Effector CD8-positive, alpha-beta T cell (primary cell): Measurements from ENCODE around the gene TRIM46.
"Not testable (repeated sequence)": the region's sequence is repeated elsewhere in the genome, so short reads cannot be mapped to it uniquely, and the experiment has no call there.

Source experiments
- DNase-seq: peaks from one replicate; lab custom pipeline; 2025; lab: John Stamatoyannopoulos, UW

Gene TRIM46

DNA sequence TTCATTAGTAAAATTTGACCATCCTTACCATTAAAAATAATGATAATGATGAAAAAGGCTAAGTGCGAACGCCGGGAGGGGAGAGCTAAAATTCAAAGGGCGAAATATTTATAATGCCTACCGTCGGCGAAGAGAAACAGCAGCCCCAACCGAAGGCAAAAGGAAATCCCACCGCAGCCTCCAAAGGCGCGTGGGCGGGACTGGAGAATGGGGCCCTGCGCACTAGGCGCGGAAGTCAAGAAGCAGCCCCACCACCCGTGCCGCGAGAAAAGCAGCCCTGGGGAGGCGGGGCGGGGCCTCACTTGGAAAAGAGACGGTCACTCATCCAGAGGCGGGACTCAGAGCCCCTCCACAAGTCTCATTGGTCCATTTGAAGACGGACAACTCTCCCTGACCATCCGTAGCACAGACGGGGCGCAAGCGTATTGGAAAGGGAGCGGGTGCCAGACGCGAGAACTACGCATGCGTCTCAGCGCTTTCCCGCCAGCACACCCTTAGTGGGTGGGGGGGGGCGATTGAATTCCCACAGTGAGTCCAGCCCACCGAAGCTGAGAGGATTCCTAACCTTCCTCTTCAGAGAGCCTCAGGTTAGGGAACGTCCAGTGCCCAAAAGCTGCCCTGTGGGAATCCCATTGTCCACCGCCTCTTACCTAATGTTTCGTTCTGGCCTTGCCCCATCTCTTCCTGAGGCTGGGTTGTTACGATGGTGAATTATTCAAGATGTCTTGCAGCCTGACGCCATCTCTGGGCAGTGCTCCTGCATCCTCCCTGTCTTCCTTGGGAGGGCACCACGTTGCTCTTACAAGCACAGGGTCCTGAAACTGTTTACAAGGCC lies 53.8 kb downstream of the TRIM46 start:
- DNase-seq, result peak; percentile 95

- no peak for DNase-seq
Measured at GRCh38 chr1:155228096-155228427, 54.4 kb downstream of the TRIM46 start.

DNA sequence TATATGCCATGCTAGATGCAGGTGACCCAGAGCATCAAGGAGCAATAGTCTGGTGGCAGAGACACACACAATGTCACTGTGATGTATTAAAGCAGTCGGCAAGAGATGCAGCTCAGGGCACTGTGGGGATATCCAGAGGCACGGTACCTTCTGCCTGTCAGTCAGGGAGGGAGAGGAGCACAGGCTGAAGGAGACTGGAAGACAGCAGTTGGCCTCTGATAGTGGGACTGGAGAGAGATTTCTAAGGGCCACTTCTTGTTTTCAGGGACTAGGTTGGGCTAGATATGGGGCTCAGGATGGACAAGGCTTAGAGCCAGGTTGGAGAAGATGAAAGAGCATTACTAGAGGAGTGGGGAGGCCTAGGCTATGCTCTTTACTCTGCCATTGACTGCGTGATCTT lies 57.7 kb downstream of the TRIM46 start:
- DNase-seq, result not testable (repeated sequence)

DNA sequence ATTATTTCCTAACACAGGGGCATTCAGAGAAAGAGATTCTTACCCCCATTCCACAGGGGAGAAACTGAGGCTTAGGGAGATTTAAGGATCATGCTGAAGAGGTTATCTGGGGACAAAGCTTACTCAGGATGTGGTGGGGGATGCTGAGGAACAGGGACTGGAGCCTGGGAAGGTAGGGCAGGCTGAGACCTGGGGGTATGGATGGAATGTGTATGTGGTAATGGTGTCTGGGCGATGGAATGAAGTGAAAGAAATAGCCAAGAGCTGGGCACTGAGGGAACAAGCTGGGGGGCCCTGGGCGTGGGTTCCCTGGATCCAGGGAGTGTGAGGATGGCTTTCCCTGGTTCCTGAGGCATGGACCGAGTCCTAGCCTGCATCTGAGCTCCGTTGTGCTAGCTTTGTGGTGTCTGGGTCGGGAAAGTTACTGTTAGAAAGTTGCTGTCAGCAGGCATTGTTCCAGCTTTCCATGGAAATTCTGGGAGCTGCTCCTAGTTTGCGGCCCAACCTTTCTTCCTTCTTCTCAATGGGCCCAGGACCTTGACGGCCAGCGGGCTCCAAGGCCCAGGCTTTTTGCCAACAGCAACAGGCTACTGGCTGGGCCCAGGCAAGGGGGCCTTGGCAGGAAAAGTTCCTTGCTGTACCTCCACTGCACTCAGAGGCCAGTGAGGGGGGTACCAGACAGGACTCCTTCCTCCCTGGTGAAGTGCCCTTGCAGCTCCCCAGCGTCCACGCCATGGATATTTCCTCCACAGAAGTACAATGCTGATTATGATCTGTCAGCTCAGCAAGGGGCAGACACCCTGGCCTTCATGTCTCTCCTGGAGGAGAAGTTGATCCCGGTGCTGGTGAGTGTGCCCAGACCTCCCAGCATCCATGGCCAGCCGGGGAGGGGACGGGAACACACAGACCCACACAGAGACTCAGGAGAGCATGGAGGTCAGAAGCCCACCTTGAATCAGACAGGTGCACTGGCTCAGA lies 58.6 kb downstream of the TRIM46 start:
- DNase-seq, result not testable (repeated sequence)

DNA sequence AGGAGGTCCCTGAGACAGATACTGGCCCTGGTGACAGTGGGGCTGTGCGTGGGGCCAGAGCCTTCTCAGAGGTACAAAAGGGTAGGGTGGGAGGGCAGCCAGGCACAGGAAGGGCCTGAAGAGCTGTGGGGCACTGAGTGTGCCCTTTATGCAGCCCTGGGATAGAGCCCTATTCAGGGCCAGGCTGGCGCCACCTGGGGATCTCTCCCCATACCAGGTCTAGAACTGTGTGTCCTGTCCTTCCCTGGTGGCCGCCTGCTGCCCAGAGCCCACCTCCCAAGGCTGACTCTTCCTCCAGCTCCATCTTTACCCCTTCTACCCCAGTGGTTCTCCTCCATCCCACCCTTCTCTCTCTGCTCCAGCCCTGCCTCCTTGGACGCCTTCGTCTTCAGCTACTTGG lies 59.9 kb downstream of the TRIM46 start:
- DNase-seq, result not testable (repeated sequence)
